ENCODE results near the gene FLT1.
A peak's percentile ranks its signal among the peaks of the same experiment; 100 is the strongest.

The FLT1 gene

GRCh38 chr13:28338006-28338574 is 156.8 kb downstream of the FLT1 start:
- TF ChIP-seq, protein P1, sequence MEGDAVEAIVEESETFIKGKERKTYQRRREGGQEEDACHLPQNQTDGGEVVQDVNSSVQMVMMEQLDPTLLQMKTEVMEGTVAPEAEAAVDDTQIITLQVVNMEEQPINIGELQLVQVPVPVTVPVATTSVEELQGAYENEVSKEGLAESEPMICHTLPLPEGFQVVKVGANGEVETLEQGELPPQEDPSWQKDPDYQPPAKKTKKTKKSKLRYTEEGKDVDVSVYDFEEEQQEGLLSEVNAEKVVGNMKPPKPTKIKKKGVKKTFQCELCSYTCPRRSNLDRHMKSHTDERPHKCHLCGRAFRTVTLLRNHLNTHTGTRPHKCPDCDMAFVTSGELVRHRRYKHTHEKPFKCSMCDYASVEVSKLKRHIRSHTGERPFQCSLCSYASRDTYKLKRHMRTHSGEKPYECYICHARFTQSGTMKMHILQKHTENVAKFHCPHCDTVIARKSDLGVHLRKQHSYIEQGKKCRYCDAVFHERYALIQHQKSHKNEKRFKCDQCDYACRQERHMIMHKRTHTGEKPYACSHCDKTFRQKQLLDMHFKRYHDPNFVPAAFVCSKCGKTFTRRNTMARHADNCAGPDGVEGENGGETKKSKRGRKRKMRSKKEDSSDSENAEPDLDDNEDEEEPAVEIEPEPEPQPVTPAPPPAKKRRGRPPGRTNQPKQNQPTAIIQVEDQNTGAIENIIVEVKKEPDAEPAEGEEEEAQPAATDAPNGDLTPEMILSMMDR (IDR thresholded peaks at IDR 0.05; ENCODE audit: low read depth, low read length) = no peak
- DNase-seq (ENCODE audit: extremely low read depth, low read depth) = no peak

- peak; percentile 81 for DNase-seq (ENCODE audit: extremely low read depth, low read depth)
- TF ChIP-seq, protein P1 (IDR thresholded peaks at IDR 0.05; ENCODE audit: low read depth, low read length) = no peak
Measured at GRCh38 chr13:28337166-28338005, 157.5 kb downstream of the FLT1 start.

- DNase-seq (ENCODE audit: extremely low read depth, low read depth) = no peak
- TF ChIP-seq, protein P1 (IDR thresholded peaks at IDR 0.05; ENCODE audit: low read depth, low read length) = no peak
Measured at GRCh38 chr13:28336193-28336657, 158.7 kb downstream of the FLT1 start.

GRCh38 chr13:28333204-28333881 is 161.6 kb downstream of the FLT1 start:
- DNase-seq (ENCODE audit: extremely low read depth, low read depth) = no peak
- TF ChIP-seq, protein P1 (IDR thresholded peaks at IDR 0.05; ENCODE audit: low read depth, low read length) = no peak

- DNase-seq (ENCODE audit: extremely low read depth, low read depth) = peak; percentile 89
- TF ChIP-seq, protein P1 (IDR thresholded peaks at IDR 0.05; ENCODE audit: low read depth, low read length) = no peak; the same call in none of the 2 replicates
Measured at GRCh38 chr13:28329395-28330158, 165.4 kb downstream of the FLT1 start.

- TF ChIP-seq, protein P1 (IDR thresholded peaks at IDR 0.05; ENCODE audit: low read depth, low read length) = no peak
Measured at GRCh38 chr13:28328271-28328607, 166.7 kb downstream of the FLT1 start.

More at GRCh38 chr13:28328271-28328607, 166.7 kb downstream of the FLT1 start:
- no peak for DNase-seq (ENCODE audit: extremely low read depth, low read depth)

All from AG09319 (cell line).